ENCODE measurements around the gene APOLD1.

Gene APOLD1

DNA sequence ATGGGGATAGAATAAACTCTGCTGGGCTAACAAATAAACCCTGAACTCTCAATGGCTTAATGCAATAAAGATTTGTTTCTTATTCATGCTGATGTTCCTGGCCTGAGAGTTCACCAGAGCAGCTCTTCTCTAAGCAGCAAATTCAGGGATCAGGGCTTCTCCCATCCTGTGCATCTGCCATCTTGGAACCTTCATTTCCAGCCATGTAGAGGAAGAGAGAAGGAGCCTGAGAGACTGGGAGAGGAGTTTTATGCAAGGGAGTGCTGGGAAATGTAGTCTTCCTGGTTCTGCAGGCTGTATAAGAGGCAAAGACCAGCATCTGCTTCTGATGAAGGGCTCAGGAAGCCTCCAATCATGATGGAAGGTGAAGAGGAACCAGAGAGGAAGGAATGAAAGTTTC lies 20.6 kb upstream of the APOLD1 start:
- no peak overlapping the region for H3K4me3 ChIP-seq (IDR thresholded peaks at IDR 0.05; ENCODE audit: insufficient read depth, low read depth, low read length)
- H3K4me2 ChIP-seq: no peak overlapping the region
- TF ChIP-seq, protein P1, sequence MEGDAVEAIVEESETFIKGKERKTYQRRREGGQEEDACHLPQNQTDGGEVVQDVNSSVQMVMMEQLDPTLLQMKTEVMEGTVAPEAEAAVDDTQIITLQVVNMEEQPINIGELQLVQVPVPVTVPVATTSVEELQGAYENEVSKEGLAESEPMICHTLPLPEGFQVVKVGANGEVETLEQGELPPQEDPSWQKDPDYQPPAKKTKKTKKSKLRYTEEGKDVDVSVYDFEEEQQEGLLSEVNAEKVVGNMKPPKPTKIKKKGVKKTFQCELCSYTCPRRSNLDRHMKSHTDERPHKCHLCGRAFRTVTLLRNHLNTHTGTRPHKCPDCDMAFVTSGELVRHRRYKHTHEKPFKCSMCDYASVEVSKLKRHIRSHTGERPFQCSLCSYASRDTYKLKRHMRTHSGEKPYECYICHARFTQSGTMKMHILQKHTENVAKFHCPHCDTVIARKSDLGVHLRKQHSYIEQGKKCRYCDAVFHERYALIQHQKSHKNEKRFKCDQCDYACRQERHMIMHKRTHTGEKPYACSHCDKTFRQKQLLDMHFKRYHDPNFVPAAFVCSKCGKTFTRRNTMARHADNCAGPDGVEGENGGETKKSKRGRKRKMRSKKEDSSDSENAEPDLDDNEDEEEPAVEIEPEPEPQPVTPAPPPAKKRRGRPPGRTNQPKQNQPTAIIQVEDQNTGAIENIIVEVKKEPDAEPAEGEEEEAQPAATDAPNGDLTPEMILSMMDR (conservative IDR thresholded peaks at IDR 0.05; ENCODE audit: low read depth, low read length): no peak
- H3K36me3 ChIP-seq (ENCODE audit: insufficient read depth): no peaks in the 10 kb centered on the region
- no peaks in the 10 kb centered on the region for H3K27me3 ChIP-seq (ENCODE audit: insufficient read depth, low read depth)
- H3K79me2 ChIP-seq (ENCODE audit: insufficient read depth, low read depth): no peaks in the 10 kb centered on the region
- no peak overlapping the region for H3K9ac ChIP-seq
- no peak overlapping the region for H3K27ac ChIP-seq
- no peaks in the 10 kb centered on the region for H4K20me1 ChIP-seq (ENCODE audit: insufficient read depth)
- H3K4me1 ChIP-seq (ENCODE audit: low read depth, poor library complexity, severe bottlenecking): no peaks in the 10 kb centered on the region
- H2AFZ ChIP-seq (ENCODE audit: low read depth): no peak overlapping the region

DNA sequence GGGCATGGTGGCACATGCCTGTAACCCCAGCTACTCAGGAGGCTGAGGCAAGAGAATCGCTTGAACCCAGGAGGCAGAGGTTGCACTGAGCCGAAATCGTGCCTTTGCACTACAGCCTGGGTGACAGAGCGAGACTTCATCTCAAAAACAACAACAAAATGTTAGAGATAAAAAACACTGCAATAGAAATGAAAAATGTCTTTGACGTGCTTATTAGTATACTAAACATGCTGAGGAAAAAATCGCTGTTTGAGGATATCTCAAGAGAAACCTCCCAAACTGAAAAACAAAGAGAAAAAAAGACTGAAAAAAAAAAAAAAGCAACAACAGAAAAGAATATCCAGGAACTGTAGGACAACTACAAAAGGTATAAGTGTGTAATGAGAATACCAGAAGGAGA lies 15.2 kb upstream of the APOLD1 start:
- no peaks in the 10 kb centered on the region for H3K27me3 ChIP-seq (ENCODE audit: insufficient read depth, low read depth)
- H3K9ac ChIP-seq: no peak overlapping the region
- no peak overlapping the region for H3K4me2 ChIP-seq
- H3K79me2 ChIP-seq (ENCODE audit: insufficient read depth, low read depth): no peaks in the 10 kb centered on the region
- no peak overlapping the region for H3K4me3 ChIP-seq (IDR thresholded peaks at IDR 0.05; ENCODE audit: insufficient read depth, low read depth, low read length)
- H3K4me1 ChIP-seq (ENCODE audit: low read depth, poor library complexity, severe bottlenecking): peaks cover 4% of the 10 kb centered on the region
- no peak overlapping the region for H2AFZ ChIP-seq (ENCODE audit: low read depth)
- TF ChIP-seq, protein P1 (conservative IDR thresholded peaks at IDR 0.05; ENCODE audit: low read depth, low read length): no peak
- no peaks in the 10 kb centered on the region for H3K36me3 ChIP-seq (ENCODE audit: insufficient read depth)
- H4K20me1 ChIP-seq (ENCODE audit: insufficient read depth): no peaks in the 10 kb centered on the region
- H3K27ac ChIP-seq: no peak overlapping the region

DNA sequence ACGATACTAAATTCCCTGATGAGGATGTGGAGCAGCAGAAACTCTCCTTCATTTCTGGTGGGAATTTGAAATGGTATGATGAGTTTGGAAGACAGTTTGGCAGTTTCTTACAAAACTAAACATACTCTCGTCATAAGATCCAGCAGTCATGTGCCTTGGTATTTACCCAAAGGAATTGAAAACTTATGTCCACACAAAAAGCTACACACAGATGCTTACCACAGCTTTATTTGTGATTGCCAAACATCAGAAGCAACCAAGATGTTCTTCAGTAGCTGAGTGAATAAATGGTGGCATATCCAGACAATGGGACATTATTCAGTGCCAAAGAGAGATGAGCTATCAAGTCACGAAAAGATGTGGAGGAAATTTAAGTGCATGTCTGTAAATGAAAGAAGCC lies 10.7 kb upstream of the APOLD1 start:
- peaks cover 25% of the 10 kb centered on the region for H3K4me1 ChIP-seq (ENCODE audit: low read depth, poor library complexity, severe bottlenecking)
- H3K27me3 ChIP-seq (ENCODE audit: insufficient read depth, low read depth): no peaks in the 10 kb centered on the region
- H3K27ac ChIP-seq: no peak overlapping the region
- H3K4me3 ChIP-seq (IDR thresholded peaks at IDR 0.05; ENCODE audit: insufficient read depth, low read depth, low read length): no peak overlapping the region
- no peaks in the 10 kb centered on the region for H4K20me1 ChIP-seq (ENCODE audit: insufficient read depth)
- H3K4me2 ChIP-seq: no peak overlapping the region
- no peak overlapping the region for H2AFZ ChIP-seq (ENCODE audit: low read depth)
- no peaks in the 10 kb centered on the region for H3K36me3 ChIP-seq (ENCODE audit: insufficient read depth)
- H3K79me2 ChIP-seq (ENCODE audit: insufficient read depth, low read depth): no peaks in the 10 kb centered on the region
- TF ChIP-seq, protein P1 (conservative IDR thresholded peaks at IDR 0.05; ENCODE audit: low read depth, low read length): no peak
- no peak overlapping the region for H3K9ac ChIP-seq

DNA sequence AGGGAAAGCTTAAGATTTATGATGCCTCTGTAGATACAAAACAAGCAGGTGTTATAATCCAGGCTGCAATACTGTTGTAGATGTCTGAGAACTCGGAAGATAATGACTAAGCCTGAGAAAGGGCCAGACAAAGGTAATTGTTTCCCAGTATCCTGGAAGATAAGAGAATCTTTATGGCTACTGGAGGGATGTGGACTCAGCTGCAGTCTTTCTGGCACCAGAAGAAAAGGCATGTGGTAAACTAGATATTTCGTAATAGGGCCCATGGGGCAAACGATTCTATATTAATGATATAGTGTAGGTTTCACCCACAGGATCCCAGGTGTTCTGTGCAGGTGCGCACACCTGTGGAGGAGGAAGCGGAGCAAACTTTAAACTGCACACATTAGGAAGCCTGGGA lies 9.2 kb upstream of the APOLD1 start:
- Histone ChIP-seq H3K4me3 (IDR thresholded peaks at IDR 0.05; ENCODE audit: insufficient read depth, low read depth, low read length) (no peak overlapping the region), H3K79me2 (ENCODE audit: insufficient read depth, low read depth) (no peaks in the 10 kb centered on the region), H2AFZ (ENCODE audit: low read depth) (no peak overlapping the region), H4K20me1 (ENCODE audit: insufficient read depth) (no peaks in the 10 kb centered on the region), H3K36me3 (ENCODE audit: insufficient read depth) (no peaks in the 10 kb centered on the region), H3K4me2 (peak overlapping the region; percentile 31), H3K9ac (no peak overlapping the region), H3K4me1 (ENCODE audit: low read depth, poor library complexity, severe bottlenecking) (peaks cover 25% of the 10 kb centered on the region), H3K27ac (no peak overlapping the region), H3K27me3 (ENCODE audit: insufficient read depth, low read depth) (no peaks in the 10 kb centered on the region)
- TF ChIP-seq, protein P1 (conservative IDR thresholded peaks at IDR 0.05; ENCODE audit: low read depth, low read length): no peak

Measured in KMS-11 (cell line).